Measurements from ENCODE around the gene FOXO6.

The FOXO6 gene

DNA sequence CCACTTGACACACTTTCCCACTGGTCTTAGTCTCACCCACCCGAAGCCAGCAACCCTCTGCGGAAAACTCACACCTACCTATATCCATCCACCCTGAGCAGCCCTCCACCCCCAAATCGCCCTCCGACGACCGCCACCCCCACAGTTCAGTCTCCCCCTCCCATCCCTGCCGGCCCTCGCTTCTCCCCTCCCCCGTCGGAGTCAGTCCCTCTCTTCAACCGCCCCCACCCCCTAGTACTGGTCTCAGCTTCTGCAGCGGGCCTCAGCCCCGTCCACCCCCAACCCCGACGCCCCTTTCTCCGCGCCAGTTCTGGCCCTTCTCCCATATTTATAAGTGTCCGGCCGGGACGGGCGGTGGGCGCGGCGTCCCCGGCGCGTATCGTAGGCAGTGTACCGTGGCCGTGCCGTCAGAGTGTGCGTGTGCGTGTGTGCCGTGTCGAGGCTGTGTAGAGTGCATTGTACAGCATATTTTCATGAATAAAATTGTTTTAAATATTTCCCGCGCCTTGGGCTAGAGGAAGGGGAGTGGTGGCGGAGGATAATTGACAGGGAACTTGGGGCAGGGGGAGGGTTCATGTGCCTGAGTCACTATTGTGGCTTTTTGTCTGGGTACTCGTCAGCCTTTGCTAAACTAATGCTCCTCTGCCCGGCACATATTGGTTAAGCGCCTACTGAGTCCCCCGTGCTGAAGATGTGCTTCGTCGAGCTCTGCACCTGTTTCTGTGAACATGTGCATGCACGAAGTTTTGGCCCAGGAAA, 22.0 kb downstream of the FOXO6 start:
- TF ChIP-seq ARNTL (CRISPR knock-in tag; IDR thresholded peaks at IDR 0.05; ENCODE audit: borderline replicate concordance, low read depth) (no peak), ZNF70 (CRISPR knock-in tag; IDR thresholded peaks at IDR 0.05) (no peak)
- TF ChIP-seq, protein P1, sequence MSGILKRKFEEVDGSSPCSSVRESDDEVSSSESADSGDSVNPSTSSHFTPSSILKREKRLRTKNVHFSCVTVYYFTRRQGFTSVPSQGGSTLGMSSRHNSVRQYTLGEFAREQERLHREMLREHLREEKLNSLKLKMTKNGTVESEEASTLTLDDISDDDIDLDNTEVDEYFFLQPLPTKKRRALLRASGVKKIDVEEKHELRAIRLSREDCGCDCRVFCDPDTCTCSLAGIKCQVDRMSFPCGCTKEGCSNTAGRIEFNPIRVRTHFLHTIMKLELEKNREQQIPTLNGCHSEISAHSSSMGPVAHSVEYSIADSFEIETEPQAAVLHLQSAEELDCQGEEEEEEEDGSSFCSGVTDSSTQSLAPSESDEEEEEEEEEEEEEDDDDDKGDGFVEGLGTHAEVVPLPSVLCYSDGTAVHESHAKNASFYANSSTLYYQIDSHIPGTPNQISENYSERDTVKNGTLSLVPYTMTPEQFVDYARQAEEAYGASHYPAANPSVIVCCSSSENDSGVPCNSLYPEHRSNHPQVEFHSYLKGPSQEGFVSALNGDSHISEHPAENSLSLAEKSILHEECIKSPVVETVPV (CRISPR knock-in tag; IDR thresholded peaks at IDR 0.05) = no peak
- ATAC-seq = no peak

DNA sequence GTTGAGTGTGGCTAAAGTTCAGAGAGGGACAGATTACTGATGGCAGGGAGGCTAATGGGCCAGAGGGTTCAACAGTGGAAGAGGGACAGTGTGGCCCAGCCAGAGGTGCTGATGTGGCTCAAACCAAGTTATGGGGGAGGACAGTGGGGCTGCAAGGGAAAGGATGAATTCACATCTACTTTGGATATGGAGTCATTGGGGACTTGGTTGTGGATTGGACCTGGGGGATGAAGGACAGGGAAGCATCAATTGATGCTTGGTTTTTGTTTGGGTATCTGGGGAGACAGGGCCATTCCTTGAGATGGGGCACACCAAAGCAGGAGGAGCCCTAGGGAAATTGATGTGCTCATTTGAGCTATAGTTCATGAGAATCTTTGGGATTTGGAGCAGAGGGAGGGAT, 23.3 kb downstream of the FOXO6 start:
- no peak for ATAC-seq
- no peak for TF ChIP-seq CSDC2 (CRISPR knock-in tag; IDR thresholded peaks at IDR 0.05)
- no peak for TF ChIP-seq ARNTL (CRISPR knock-in tag; IDR thresholded peaks at IDR 0.05; ENCODE audit: borderline replicate concordance, low read depth)
- TF ChIP-seq TCF4 (CRISPR knock-in tag; IDR thresholded peaks at IDR 0.05; ENCODE audit: borderline replicate concordance) = no peak
- TF ChIP-seq TOX (CRISPR knock-in tag; IDR thresholded peaks at IDR 0.05; ENCODE audit: borderline replicate concordance) = no peak
- TF ChIP-seq SNAI2 (CRISPR knock-in tag; IDR thresholded peaks at IDR 0.05) = no peak
- TF ChIP-seq, protein P1 (CRISPR knock-in tag; IDR thresholded peaks at IDR 0.05) = no peak
- TF ChIP-seq, protein P2, sequence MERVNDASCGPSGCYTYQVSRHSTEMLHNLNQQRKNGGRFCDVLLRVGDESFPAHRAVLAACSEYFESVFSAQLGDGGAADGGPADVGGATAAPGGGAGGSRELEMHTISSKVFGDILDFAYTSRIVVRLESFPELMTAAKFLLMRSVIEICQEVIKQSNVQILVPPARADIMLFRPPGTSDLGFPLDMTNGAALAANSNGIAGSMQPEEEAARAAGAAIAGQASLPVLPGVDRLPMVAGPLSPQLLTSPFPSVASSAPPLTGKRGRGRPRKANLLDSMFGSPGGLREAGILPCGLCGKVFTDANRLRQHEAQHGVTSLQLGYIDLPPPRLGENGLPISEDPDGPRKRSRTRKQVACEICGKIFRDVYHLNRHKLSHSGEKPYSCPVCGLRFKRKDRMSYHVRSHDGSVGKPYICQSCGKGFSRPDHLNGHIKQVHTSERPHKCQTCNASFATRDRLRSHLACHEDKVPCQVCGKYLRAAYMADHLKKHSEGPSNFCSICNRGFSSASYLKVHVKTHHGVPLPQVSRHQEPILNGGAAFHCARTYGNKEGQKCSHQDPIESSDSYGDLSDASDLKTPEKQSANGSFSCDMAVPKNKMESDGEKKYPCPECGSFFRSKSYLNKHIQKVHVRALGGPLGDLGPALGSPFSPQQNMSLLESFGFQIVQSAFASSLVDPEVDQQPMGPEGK (CRISPR knock-in tag; IDR thresholded peaks at IDR 0.05; ENCODE audit: borderline replicate concordance) = no peak
- TF ChIP-seq OSR1 (CRISPR knock-in tag; IDR thresholded peaks at IDR 0.05) = no peak
- TF ChIP-seq ISL1 (CRISPR knock-in tag; IDR thresholded peaks at IDR 0.05) = no peak
- TF ChIP-seq ESRRG (CRISPR knock-in tag; IDR thresholded peaks at IDR 0.05) = no peak
- no peak for TF ChIP-seq ZNF565 (CRISPR knock-in tag; conservative IDR thresholded peaks at IDR 0.05; ENCODE audit: low read depth)

DNA sequence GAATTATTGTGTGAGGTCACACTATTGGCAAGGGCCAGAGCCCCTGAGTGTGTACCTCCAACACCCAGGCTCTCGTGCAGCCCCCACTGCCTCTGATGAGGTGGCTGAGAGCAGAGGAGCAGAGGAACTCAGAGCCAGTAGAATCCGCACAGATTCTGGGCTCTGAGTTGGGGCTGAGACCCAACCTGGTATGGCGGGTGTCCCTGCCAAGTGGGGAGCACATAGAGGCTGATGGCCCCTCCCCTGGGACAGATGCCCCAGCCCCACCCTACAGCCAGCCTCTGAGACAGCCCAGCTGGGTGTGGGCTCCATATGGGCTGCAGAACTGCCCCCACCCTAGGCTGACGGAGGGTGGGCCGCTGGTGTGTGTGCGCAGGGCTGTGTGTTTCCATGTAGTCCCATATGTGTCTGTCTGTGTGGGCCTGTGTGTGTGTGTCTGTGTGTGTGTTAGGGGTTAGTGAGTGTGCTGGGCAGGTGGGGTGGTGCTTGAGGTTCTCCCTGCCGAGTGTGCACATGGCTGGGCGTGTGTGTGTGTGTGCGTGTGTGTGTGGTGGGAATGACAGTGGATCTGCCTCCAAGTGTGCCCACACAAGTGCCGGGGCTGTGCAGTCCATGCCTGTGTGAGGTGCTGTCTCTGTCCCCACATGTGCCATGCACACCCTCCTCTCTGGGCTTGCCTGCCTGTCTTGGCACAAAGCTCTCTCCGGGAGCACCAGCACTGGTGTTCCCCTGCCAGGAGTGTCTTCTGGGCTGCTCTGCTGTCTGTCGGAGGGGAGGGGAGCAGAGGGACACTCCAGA, 24.4 kb downstream of the FOXO6 start:
- TF ChIP-seq GLIS3 (CRISPR knock-in tag; IDR thresholded peaks at IDR 0.05) = no peak
- TF ChIP-seq ZNF565 (CRISPR knock-in tag; conservative IDR thresholded peaks at IDR 0.05; ENCODE audit: low read depth) = no peak
- TF ChIP-seq, protein P3, sequence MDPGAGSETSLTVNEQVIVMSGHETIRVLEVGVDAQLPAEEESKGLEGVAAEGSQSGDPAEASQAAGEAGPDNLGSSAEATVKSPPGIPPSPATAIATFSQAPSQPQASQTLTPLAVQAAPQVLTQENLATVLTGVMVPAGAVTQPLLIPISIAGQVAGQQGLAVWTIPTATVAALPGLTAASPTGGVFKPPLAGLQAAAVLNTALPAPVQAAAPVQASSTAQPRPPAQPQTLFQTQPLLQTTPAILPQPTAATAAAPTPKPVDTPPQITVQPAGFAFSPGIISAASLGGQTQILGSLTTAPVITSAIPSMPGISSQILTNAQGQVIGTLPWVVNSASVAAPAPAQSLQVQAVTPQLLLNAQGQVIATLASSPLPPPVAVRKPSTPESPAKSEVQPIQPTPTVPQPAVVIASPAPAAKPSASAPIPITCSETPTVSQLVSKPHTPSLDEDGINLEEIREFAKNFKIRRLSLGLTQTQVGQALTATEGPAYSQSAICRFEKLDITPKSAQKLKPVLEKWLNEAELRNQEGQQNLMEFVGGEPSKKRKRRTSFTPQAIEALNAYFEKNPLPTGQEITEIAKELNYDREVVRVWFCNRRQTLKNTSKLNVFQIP (CRISPR knock-in tag; IDR thresholded peaks at IDR 0.05; ENCODE audit: borderline replicate concordance, low read depth) = no peak
- no peak for TF ChIP-seq BACH2 (CRISPR knock-in tag; IDR thresholded peaks at IDR 0.05; ENCODE audit: borderline replicate concordance)
- no peak for TF ChIP-seq ISL1 (CRISPR knock-in tag; IDR thresholded peaks at IDR 0.05)
- TF ChIP-seq TOX (CRISPR knock-in tag; IDR thresholded peaks at IDR 0.05; ENCODE audit: borderline replicate concordance) = no peak
- no peak for TF ChIP-seq ZNF70 (CRISPR knock-in tag; IDR thresholded peaks at IDR 0.05)
- TF ChIP-seq ZC3H10 (CRISPR knock-in tag; IDR thresholded peaks at IDR 0.05) = no peak
- ATAC-seq = no peak

DNA sequence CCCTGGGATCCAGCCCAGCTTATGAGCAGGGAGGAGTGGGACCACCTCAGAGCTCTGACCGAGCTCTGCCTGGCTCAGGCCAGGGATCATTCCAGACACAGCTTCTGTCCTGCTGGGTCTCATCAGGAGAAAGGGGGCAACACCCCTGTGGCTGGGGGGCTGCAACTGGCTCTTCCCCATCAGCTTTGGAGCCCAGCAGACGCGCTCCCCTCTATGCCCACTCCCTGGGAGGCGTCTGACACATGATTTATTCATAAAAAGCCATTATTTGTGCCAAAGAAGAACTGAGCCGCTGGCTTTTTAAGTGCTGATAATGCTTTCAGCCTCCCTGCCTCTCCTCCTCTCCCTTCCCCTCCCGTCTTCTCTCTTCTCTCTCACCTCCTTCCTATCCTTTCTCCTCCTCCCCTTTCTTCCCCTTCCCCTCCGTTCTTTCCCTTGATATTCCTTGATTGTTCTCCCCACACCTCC, 25.0 kb downstream of the FOXO6 start:
- no peak for ATAC-seq
- TF ChIP-seq ZNF8 (CRISPR knock-in tag; IDR thresholded peaks at IDR 0.05) = no peak
- TF ChIP-seq ZNF70 (CRISPR knock-in tag; IDR thresholded peaks at IDR 0.05) = no peak
- TF ChIP-seq CSDC2 (CRISPR knock-in tag; IDR thresholded peaks at IDR 0.05) = no peak
- TF ChIP-seq GLIS3 (CRISPR knock-in tag; IDR thresholded peaks at IDR 0.05) = no peak
- no peak for TF ChIP-seq ISL1 (CRISPR knock-in tag; IDR thresholded peaks at IDR 0.05)
- no peak for TF ChIP-seq TCF4 (CRISPR knock-in tag; IDR thresholded peaks at IDR 0.05; ENCODE audit: borderline replicate concordance)
- no peak for TF ChIP-seq BACH2 (CRISPR knock-in tag; IDR thresholded peaks at IDR 0.05; ENCODE audit: borderline replicate concordance)
- TF ChIP-seq, protein P3 (CRISPR knock-in tag; IDR thresholded peaks at IDR 0.05; ENCODE audit: borderline replicate concordance, low read depth) = no peak
- TF ChIP-seq, protein P4, sequence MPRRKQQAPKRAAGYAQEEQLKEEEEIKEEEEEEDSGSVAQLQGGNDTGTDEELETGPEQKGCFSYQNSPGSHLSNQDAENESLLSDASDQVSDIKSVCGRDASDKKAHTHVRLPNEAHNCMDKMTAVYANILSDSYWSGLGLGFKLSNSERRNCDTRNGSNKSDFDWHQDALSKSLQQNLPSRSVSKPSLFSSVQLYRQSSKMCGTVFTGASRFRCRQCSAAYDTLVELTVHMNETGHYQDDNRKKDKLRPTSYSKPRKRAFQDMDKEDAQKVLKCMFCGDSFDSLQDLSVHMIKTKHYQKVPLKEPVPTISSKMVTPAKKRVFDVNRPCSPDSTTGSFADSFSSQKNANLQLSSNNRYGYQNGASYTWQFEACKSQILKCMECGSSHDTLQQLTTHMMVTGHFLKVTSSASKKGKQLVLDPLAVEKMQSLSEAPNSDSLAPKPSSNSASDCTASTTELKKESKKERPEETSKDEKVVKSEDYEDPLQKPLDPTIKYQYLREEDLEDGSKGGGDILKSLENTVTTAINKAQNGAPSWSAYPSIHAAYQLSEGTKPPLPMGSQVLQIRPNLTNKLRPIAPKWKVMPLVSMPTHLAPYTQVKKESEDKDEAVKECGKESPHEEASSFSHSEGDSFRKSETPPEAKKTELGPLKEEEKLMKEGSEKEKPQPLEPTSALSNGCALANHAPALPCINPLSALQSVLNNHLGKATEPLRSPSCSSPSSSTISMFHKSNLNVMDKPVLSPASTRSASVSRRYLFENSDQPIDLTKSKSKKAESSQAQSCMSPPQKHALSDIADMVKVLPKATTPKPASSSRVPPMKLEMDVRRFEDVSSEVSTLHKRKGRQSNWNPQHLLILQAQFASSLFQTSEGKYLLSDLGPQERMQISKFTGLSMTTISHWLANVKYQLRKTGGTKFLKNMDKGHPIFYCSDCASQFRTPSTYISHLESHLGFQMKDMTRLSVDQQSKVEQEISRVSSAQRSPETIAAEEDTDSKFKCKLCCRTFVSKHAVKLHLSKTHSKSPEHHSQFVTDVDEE (CRISPR knock-in tag; IDR thresholded peaks at IDR 0.05) = no peak
- no peak for TF ChIP-seq ZNF565 (CRISPR knock-in tag; conservative IDR thresholded peaks at IDR 0.05; ENCODE audit: low read depth)
- TF ChIP-seq ZFP30 (CRISPR knock-in tag; IDR thresholded peaks at IDR 0.05) = no peak
